GM12873 (cell line): ENCODE measurements around the gene SNX7.

Experiments
- CTCF ChIP-seq: IDR thresholded peaks from 2 replicates; pipeline ENCODE4 v1.5.1; 2012; ENCODE audit warnings: low read depth, mild to moderate bottlenecking, moderate library complexity, low read length, control low read depth; ENCODE audit not compliant: insufficient read depth; ENCODE audit errors: missing control alignments

Gene SNX7

DNA sequence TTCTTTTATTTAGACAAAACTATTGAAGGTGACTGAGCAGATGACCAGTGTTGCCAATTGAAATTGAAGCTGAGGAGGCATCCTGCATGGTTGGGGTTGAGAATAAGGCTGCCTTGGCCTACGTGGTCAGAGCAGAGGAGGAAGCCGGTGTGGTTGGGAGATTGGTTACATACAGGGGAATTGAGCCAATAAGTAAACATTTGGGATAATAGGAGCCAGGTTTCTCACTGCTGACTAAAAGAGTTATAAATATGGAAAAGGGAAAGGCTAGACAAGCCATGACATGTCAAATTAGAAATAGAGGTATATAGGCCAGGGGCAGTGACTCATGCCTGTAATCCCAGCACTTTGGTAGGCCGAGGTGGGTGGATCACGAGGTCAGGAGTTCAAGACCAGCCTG is 15.8 kb downstream of the SNX7 start:
- TF ChIP-seq CTCF = no peak

GRCh38 chr1:98681812-98682211 is 20.3 kb downstream of the SNX7 start:
- TF ChIP-seq CTCF = no peak

- no peak for TF ChIP-seq CTCF
These were observed 26.7 kb downstream of the SNX7 start for GRCh38 chr1:98688110-98688739.

DNA sequence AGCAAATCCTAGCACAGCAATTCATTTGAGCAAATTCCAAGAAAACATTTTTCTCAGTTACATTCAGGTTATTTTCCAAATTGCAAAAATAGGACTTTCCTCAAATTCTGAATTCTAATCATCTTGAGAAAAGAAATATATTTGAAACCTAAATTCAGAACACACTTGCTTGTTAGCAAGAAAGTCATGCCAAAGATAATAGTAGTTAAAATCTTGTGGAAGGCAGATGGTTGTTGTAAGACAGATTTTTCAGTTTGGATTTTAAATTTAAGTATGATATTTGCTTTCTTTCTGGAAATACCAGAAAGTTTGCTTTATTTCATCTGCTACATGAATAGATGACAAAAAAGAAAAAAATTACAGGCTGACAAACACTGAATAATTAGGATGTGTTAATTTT is 29.1 kb downstream of the SNX7 start:
- no peak for TF ChIP-seq CTCF

DNA sequence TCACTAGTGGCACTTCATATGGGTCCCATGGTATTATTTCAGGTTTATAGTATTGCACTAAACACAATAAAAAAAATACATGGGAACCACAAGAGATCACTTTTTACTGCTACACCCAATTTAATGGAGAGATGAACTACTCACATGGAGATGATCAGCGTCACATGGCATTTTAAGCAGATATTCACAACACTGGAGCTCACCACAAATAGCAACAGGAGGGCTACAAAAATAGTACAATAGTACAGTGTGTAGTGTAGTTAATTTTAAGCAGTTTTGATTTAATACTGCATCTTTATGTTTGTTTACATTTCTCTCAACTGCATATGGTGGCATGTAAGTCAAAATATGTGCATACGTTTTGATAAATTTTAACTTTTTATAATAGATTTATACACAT is 31.0 kb downstream of the SNX7 start:
- no peak for TF ChIP-seq CTCF

DNA sequence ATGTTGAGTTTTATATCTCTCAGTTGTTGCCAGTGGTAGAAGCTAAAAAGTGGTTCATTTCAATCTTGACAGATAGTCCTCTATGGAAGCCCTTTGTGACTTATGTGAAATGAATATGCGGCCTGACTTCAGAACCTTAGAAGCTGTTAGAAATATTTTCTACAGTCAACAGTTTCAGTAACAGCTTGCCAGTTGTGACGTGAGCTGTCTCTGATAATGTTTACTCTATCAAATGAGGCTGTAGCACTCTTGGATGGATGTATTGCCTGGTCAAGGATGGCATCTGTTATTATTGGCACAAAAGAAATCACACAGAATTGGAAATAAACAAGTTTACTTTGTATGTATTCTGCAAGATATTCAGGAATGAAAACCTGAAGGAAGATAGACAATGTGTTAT is 31.9 kb downstream of the SNX7 start:
- no peak for TF ChIP-seq CTCF

DNA sequence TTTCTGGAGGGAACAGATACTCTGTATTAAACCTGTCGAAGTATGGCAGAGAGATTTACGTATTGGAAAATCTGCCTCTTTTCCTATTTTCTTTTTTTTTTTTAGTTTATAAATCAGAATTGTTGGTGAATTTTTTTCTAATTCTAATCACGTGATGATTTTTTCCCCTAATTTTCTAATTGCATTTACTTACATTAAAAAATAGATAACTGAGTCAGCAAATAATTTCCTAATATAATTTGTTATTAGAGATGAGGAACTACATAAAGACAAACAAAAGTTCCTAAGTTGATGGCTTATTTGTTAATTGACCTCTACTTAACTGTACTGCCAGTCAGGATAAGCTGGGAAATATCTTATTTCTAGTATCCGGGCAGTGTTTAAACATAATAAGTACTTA is 34.6 kb downstream of the SNX7 start:
- no peak for TF ChIP-seq CTCF
